MM.1S (cell line): ENCODE measurements around the gene DDX39B.

Experiments
- DNase-seq: peaks from one replicate; pipeline ENCODE4 v3.0.0-alpha.2; 2015
- H2AFZ ChIP-seq: fragments of 300-600 bp; sonication (generic); 2 replicates; pipeline ENCODE4 v1.6.0; 2016; ENCODE audit warnings: antibody characterized with exemption, low read length
- H3F3A ChIP-seq: fragments of 300-600 bp; sonication (generic); 2 replicates; pipeline ENCODE4 v1.6.1; 2016; ENCODE audit warnings: mild to moderate bottlenecking, antibody characterized with exemption, low read length, moderate library complexity, mixed read lengths; ENCODE audit not compliant: insufficient read depth
- H3K27ac ChIP-seq: fragments of 300-600 bp; sonication (generic); 2 replicates; pipeline ENCODE4 v1.5.1; 2016; ENCODE audit warnings: mild to moderate bottlenecking, low read length
- H3K27me3 ChIP-seq: fragments of 300-600 bp; sonication (generic); replicated peaks from 2 replicates; pipeline ENCODE4 v1.6.0; 2016; ENCODE audit warnings: low read length; ENCODE audit not compliant: insufficient read depth
- H3K36me3 ChIP-seq: fragments of 300-600 bp; sonication (generic); replicated peaks from 2 replicates; pipeline ENCODE4 v1.6.1; 2016; ENCODE audit warnings: mild to moderate bottlenecking, low read length, mixed read lengths; ENCODE audit not compliant: insufficient read depth
- H3K4me1 ChIP-seq: fragments of 300-600 bp; sonication (generic); 2 replicates; pipeline ENCODE4 v1.6.1; 2016; ENCODE audit warnings: low read length, mixed read lengths
- H3K4me2 ChIP-seq: fragments of 300-600 bp; sonication (generic); 2 replicates; pipeline ENCODE4 v1.6.0; 2016; ENCODE audit warnings: low read depth, low read length
- H3K4me3 ChIP-seq: fragments of 300-600 bp; sonication (generic); 2 replicates; pipeline ENCODE4 v1.5.1; 2016; ENCODE audit warnings: low read length, mixed read lengths
- H3K79me2 ChIP-seq: fragments of 300-600 bp; sonication (generic); 2 replicates; pipeline ENCODE4 v1.6.1; 2016; ENCODE audit warnings: mixed run types, low read length, mixed read lengths
- H3K9ac ChIP-seq: fragments of 300-600 bp; sonication (generic); 2 replicates; pipeline ENCODE4 v1.6.1; 2016; ENCODE audit warnings: low read length, mixed read lengths
- H3K9me2 ChIP-seq: fragments of 300-600 bp; sonication (generic); replicated peaks from 2 replicates; pipeline ENCODE4 v1.6.1; 2016; ENCODE audit warnings: mild to moderate bottlenecking, low read length, mixed read lengths; ENCODE audit not compliant: insufficient read depth
- H3K9me3 ChIP-seq: fragments of 300-600 bp; sonication (generic); replicated peaks from 2 replicates; pipeline ENCODE4 v1.6.1; 2016; ENCODE audit warnings: mild to moderate bottlenecking, low read length, mixed read lengths; ENCODE audit not compliant: insufficient read depth
- H4K20me1 ChIP-seq: fragments of 300-600 bp; sonication (generic); 2 replicates; pipeline ENCODE4 v1.6.1; 2016; ENCODE audit warnings: mild to moderate bottlenecking, low read length, moderate library complexity, mixed read lengths; ENCODE audit not compliant: insufficient read depth
- EZH2 ChIP-seq: fragments of 300-600 bp; sonication (generic); optimal IDR thresholded peaks from 2 replicates; pipeline ENCODE3; 2017; ENCODE audit warnings: low read depth, mild to moderate bottlenecking, antibody characterized with exemption, low read length, mixed read lengths
- EZH2phosphoT487 ChIP-seq: fragments of 300-600 bp; sonication (generic); IDR thresholded peaks from 2 replicates; pipeline ENCODE4 v1.6.1; 2018; ENCODE audit warnings: antibody characterized with exemption, low read length
- TF ChIP-seq, protein P1 (sequence below): fragments of 300-600 bp; sonication (generic); IDR thresholded peaks from 2 replicates; pipeline ENCODE4 v1.5.1; 2016; ENCODE audit warnings: antibody characterized with exemption, low read length, mixed read lengths

DDX39B gene

DNA sequence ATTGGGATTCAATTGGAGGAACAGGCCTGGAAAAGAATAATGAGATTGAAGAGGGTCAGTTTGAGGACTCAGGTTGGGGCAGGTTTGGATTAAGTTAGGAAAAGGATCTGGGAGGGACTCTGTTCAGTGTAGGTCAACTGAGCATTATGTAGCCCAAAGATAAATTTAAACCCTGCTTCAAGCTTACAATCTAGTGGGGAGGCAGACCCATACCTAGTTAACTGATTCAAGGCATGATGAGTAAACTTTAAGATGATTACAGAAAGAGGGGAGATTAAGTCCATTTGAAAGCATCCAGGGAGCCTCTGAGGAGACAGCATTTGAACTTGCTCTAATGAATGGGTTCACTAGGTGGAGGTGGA, 18.9 kb upstream of the DDX39B start:
- H3F3A ChIP-seq: peaks cover 15% of the 10 kb centered on the region
- no peak overlapping the region for H2AFZ ChIP-seq

DNA sequence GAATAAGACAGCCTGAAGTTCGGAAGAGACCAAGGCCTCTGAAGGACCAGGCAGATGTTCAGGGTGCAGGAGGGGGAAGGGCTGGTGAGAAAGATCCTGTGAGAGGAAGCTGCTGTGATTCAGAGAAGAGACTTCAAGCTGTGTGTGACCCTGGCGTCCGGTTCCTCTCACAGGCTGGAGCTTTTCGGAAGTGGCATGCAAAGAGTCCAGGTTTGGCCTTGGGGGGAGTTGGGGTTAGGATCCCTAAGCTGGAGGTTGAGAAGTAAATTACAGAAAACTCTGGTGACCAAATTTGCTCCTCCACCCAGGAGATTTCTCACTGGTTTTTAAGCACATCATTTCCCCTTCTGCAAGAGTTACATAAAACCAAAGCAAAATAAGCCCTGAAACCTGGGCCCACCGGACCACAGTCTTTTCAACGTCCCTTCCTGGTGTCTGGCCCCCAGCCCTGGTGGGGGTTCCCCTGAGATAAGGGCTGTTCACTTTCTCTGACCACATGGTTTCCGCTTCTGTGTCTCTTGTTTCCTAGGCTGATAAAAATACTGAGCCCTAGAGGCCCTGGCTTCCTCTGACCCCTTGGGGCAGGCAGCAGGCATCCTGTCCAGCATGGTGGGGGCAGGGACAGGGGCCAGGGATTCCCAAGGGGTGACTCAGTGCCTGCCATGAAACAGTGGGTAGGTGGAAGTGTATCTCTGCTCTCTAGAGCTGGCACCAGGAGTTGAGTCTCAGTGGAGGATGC, 18.3 kb upstream of the DDX39B start:
- Histone ChIP-seq H3K27me3 (0 out of 2 replicates have a peak, but pooled peaks cover 11% of the 10 kb centered on the region), H3K79me2 (no peaks in the 10 kb centered on the region), H3F3A (peaks cover 15% of the 10 kb centered on the region), H3K4me3 (0 out of 2 replicates have a peak overlapping the region, but pooled peaks have one; percentile 6), H3K36me3 (no peaks in the 10 kb centered on the region), H3K9ac (no peak overlapping the region), H2AFZ (no peak overlapping the region), H3K9me3 (no peaks in the 10 kb centered on the region), H3K27ac (peak overlapping the region; percentile 7; the same call in 1 of the 2 replicates), H4K20me1 (peaks cover 10% of the 10 kb centered on the region; the same call in 1 of the 2 replicates), H3K4me2 (peak overlapping the region; percentile 67), H3K4me1 (peaks cover 32% of the 10 kb centered on the region), H3K9me2 (no peaks in the 10 kb centered on the region)
- peak; percentile 74 for DNase-seq
- no peak for TF ChIP-seq EZH2phosphoT487

More for the DNA sequence above, 18.9 kb upstream of the DDX39B start:
- Histone ChIP-seq H3K79me2 (no peaks in the 10 kb centered on the region), H3K9ac (no peak overlapping the region), H3K4me2 (peak overlapping the region; percentile 67), H3K9me2 (no peaks in the 10 kb centered on the region), H3K4me3 (0 out of 2 replicates have a peak overlapping the region, but pooled peaks have one; percentile 6), H4K20me1 (peaks cover 10% of the 10 kb centered on the region; the same call in 1 of the 2 replicates), H3K36me3 (no peaks in the 10 kb centered on the region), H3K27me3 (peaks cover 13% of the 10 kb centered on the region; the same call in 1 of the 2 replicates), H3K9me3 (no peaks in the 10 kb centered on the region), H3K27ac (no peak overlapping the region), H3K4me1 (peaks cover 32% of the 10 kb centered on the region)
- TF ChIP-seq EZH2phosphoT487 (no peak), EZH2 (no peak)
- TF ChIP-seq, protein P1, sequence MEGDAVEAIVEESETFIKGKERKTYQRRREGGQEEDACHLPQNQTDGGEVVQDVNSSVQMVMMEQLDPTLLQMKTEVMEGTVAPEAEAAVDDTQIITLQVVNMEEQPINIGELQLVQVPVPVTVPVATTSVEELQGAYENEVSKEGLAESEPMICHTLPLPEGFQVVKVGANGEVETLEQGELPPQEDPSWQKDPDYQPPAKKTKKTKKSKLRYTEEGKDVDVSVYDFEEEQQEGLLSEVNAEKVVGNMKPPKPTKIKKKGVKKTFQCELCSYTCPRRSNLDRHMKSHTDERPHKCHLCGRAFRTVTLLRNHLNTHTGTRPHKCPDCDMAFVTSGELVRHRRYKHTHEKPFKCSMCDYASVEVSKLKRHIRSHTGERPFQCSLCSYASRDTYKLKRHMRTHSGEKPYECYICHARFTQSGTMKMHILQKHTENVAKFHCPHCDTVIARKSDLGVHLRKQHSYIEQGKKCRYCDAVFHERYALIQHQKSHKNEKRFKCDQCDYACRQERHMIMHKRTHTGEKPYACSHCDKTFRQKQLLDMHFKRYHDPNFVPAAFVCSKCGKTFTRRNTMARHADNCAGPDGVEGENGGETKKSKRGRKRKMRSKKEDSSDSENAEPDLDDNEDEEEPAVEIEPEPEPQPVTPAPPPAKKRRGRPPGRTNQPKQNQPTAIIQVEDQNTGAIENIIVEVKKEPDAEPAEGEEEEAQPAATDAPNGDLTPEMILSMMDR: no peak
- no peak for DNase-seq

DNA sequence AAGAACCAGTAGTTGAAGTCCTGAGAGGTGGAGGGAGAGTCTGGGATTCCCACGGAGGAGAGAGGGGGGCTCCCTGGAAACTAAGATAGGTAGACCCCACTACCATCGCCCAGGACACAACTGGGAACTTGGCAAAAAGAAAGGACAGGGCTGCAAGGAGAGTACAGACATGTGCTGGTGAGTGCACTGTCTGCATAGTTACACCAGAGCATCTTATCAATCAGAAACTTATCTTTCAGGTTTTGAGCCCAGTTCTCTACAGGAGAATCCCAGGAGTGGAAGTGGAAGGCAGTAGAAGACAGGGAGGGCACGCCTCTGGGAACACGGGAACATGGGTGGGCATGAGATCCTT, 17.8 kb upstream of the DDX39B start:
- 0 out of 2 replicates have a peak, but pooled peaks cover 7% of the 10 kb centered on the region for H3K27me3 ChIP-seq
- no peaks in the 10 kb centered on the region for H3K9me3 ChIP-seq
- H2AFZ ChIP-seq: no peak overlapping the region
- H3K9me2 ChIP-seq: no peaks in the 10 kb centered on the region
- H3K4me2 ChIP-seq: peak overlapping the region; percentile 67
- H3K4me1 ChIP-seq: peaks cover 32% of the 10 kb centered on the region
- H3K36me3 ChIP-seq: no peaks in the 10 kb centered on the region
- no peak overlapping the region for H3K27ac ChIP-seq
- TF ChIP-seq, protein P1: no peak
- no peak for TF ChIP-seq EZH2
- no peak for TF ChIP-seq EZH2phosphoT487
- H3K4me3 ChIP-seq: no peak overlapping the region
- H3F3A ChIP-seq: peaks cover 15% of the 10 kb centered on the region
- H4K20me1 ChIP-seq: peaks cover 10% of the 10 kb centered on the region; the same call in 1 of the 2 replicates
- no peak for DNase-seq
- no peak overlapping the region for H3K9ac ChIP-seq
- H3K79me2 ChIP-seq: no peaks in the 10 kb centered on the region
